Neural cell (in vitro differentiated cells): ENCODE measurements around the gene CD84.

Source experiments
- POLR2AphosphoS5 ChIP-seq: IDR thresholded peaks from 2 replicates; pipeline ENCODE4 v1.6.1; 2012
- SMC3 ChIP-seq: fragments of 450-650 bp; conservative IDR thresholded peaks from 2 replicates; pipeline ENCODE4 v1.6.1; 2014; ENCODE audit warnings: antibody characterized with exemption, mild to moderate bottlenecking, moderate library complexity; ENCODE audit not compliant: poor library complexity
- TF ChIP-seq, protein P1 (sequence below): fragments of 450-650 bp; IDR thresholded peaks from 2 replicates; pipeline ENCODE4 v1.5.1; 2014; ENCODE audit warnings: antibody characterized with exemption, mild to moderate bottlenecking, moderate library complexity; ENCODE audit not compliant: poor library complexity, severe bottlenecking
- TF ChIP-seq, protein P2 (sequence below): IDR thresholded peaks from 2 replicates; pipeline ENCODE4 v1.6.1; 2012; ENCODE audit warnings: borderline replicate concordance

DNA sequence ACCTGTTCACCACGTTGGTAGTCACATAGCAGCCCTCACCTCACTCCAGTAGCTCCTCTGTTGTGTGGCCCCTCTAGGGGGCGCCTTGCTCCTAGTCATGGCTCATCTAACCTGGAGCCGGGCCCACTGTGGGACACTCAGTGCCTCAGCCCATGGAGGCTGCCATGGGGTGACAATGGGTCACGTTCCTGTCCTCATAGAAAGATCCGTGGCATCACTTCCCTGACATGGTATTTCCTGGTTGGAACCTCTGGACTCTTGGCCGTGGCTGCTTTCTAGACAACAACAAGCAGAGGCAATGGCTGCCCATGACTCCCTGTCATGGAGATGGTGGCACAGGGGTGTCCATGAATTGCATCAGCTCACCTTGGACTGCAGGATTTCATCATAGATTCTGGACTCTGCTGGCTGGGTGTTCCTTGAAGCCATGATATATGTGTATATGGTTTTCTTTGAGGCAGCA is 28.7 kb downstream of the CD84 start:
- TF ChIP-seq, protein P1, sequence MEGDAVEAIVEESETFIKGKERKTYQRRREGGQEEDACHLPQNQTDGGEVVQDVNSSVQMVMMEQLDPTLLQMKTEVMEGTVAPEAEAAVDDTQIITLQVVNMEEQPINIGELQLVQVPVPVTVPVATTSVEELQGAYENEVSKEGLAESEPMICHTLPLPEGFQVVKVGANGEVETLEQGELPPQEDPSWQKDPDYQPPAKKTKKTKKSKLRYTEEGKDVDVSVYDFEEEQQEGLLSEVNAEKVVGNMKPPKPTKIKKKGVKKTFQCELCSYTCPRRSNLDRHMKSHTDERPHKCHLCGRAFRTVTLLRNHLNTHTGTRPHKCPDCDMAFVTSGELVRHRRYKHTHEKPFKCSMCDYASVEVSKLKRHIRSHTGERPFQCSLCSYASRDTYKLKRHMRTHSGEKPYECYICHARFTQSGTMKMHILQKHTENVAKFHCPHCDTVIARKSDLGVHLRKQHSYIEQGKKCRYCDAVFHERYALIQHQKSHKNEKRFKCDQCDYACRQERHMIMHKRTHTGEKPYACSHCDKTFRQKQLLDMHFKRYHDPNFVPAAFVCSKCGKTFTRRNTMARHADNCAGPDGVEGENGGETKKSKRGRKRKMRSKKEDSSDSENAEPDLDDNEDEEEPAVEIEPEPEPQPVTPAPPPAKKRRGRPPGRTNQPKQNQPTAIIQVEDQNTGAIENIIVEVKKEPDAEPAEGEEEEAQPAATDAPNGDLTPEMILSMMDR: no peak
- no peak for TF ChIP-seq SMC3
- no peak for TF ChIP-seq POLR2AphosphoS5
- TF ChIP-seq, protein P2, sequence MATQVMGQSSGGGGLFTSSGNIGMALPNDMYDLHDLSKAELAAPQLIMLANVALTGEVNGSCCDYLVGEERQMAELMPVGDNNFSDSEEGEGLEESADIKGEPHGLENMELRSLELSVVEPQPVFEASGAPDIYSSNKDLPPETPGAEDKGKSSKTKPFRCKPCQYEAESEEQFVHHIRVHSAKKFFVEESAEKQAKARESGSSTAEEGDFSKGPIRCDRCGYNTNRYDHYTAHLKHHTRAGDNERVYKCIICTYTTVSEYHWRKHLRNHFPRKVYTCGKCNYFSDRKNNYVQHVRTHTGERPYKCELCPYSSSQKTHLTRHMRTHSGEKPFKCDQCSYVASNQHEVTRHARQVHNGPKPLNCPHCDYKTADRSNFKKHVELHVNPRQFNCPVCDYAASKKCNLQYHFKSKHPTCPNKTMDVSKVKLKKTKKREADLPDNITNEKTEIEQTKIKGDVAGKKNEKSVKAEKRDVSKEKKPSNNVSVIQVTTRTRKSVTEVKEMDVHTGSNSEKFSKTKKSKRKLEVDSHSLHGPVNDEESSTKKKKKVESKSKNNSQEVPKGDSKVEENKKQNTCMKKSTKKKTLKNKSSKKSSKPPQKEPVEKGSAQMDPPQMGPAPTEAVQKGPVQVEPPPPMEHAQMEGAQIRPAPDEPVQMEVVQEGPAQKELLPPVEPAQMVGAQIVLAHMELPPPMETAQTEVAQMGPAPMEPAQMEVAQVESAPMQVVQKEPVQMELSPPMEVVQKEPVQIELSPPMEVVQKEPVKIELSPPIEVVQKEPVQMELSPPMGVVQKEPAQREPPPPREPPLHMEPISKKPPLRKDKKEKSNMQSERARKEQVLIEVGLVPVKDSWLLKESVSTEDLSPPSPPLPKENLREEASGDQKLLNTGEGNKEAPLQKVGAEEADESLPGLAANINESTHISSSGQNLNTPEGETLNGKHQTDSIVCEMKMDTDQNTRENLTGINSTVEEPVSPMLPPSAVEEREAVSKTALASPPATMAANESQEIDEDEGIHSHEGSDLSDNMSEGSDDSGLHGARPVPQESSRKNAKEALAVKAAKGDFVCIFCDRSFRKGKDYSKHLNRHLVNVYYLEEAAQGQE: no peak
